A673 (cell line): ENCODE data around the gene TLE1.

Experiments
- EZH2 ChIP-seq: fragments of 200-600 bp; sonication (generic); IDR thresholded peaks from 2 replicates; pipeline ENCODE4 v1.6.1; 2017; ENCODE audit warnings: borderline replicate concordance, low read depth, mild to moderate bottlenecking, mixed read lengths, antibody characterized with exemption, low read length; ENCODE audit not compliant: poor library complexity, severe bottlenecking
- TF ChIP-seq, protein P1 (sequence below): fragments of 300-800, 200-600 bp; sonication (generic); conservative IDR thresholded peaks from 2 replicates; pipeline ENCODE4 v1.5.1; 2017; ENCODE audit warnings: low read depth, mild to moderate bottlenecking, antibody characterized with exemption, low read length, moderate library complexity, mixed read lengths

GRCh38 chr9:81627481-81627880 is 61.9 kb downstream of the TLE1 start:
- TF ChIP-seq EZH2: no peak
- TF ChIP-seq, protein P1, sequence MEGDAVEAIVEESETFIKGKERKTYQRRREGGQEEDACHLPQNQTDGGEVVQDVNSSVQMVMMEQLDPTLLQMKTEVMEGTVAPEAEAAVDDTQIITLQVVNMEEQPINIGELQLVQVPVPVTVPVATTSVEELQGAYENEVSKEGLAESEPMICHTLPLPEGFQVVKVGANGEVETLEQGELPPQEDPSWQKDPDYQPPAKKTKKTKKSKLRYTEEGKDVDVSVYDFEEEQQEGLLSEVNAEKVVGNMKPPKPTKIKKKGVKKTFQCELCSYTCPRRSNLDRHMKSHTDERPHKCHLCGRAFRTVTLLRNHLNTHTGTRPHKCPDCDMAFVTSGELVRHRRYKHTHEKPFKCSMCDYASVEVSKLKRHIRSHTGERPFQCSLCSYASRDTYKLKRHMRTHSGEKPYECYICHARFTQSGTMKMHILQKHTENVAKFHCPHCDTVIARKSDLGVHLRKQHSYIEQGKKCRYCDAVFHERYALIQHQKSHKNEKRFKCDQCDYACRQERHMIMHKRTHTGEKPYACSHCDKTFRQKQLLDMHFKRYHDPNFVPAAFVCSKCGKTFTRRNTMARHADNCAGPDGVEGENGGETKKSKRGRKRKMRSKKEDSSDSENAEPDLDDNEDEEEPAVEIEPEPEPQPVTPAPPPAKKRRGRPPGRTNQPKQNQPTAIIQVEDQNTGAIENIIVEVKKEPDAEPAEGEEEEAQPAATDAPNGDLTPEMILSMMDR: no peak
